GM15510 (cell line): ENCODE data around the gene MRPS34.

Experiments used
- POLR2A ChIP-seq: IDR thresholded peaks from 3 replicates; pipeline ENCODE4 v1.6.1; 2011; ENCODE audit warnings: borderline replicate concordance; ENCODE audit not compliant: insufficient read length; ENCODE audit errors: extremely low read depth

MRPS34 gene

GRCh38 chr16:1771188-1771863, 1.6 kb downstream of the MRPS34 start, which contains the start of gene NME3:
Gene NME3, minus strand, starts transcription at chr16:1771543. Its CDS starts 9 bp downstream, at chr16:1771534.
- peak; percentile 58 for TF ChIP-seq POLR2A

GRCh38 chr16:1770328-1771187, 2.4 kb downstream of the MRPS34 start:
- TF ChIP-seq POLR2A: peak; percentile 28

- TF ChIP-seq POLR2A: no peak
Measured at GRCh38 chr16:1769402-1770300, 3.3 kb downstream of the MRPS34 start.

- peak; percentile 9 for TF ChIP-seq POLR2A
Measured at GRCh38 chr16:1768767-1769401, 4.0 kb downstream of the MRPS34 start.

DNA sequence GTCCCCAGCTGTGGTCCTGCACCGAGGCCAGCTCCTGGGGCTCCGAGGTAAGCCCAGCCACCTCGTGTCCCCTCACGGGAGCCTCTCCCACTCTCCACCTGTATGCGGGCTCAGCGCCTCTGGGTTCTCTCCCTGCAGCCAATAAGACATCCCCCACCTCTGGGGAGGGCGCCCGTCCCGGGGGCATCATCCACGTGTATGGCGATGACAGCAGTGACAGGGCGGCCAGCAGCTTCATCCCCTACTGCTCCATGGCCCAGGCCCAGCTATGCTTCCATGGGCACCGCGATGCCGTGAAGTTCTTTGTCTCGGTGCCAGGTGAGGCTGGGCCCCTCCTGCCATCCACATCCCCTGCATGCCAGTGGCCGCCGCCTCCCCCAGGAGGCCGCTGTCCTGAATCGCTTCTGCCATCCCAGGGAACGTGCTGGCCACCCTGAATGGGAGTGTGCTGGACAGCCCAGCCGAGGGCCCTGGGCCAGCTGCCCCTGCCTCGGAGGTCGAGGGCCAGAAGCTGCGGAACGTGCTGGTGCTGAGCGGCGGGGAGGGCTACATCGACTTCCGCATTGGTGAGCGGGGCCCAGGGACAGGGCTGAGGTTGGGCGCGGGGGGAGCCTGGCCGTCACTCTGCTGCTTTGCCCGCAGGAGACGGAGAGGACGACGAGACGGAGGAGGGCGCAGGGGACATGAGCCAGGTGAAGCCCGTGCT, 4.7 kb downstream of the MRPS34 start:
- no peak for TF ChIP-seq POLR2A

GRCh38 chr16:1767116-1767994, 5.6 kb downstream of the MRPS34 start:
- no peak for TF ChIP-seq POLR2A

GRCh38 chr16:1766701-1767100, 6.2 kb downstream of the MRPS34 start:
- no peak for TF ChIP-seq POLR2A

DNA sequence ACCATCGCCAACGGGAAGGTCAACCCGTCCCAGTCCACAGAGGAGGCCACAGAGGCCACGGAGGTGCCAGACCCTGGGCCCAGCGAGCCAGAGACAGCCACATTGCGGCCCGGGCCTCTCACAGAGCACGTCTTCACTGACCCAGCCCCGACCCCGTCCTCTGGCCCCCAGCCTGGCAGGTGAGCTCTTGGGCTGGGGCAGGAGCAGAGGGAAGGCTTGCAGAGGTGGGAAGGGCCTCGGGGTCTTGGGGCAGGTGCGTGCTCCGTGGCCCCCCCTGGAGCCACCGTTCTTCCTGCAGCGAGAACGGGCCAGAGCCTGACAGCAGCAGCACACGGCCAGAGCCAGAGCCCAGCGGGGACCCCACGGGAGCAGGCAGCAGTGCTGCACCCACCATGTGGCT, 6.7 kb downstream of the MRPS34 start:
- no peak for TF ChIP-seq POLR2A

DNA sequence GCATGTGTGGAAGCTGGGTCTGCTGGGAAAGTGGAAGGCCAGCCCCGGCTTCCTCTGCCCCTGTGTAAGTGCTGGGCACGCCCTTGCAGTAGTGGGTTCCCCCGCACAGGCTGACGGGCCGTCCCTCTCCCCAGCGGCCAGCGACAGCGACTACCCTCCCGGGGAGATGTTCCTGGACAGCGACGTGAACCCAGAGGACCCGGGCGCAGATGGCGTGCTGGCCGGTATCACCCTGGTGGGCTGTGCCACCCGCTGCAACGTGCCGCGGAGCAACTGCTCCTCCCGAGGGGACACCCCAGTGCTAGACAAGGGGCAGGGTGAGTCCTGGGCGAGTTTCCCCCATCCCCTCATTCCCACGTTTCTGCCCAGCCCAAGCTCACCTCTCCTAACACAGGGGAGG, 7.1 kb downstream of the MRPS34 start:
- no peak for TF ChIP-seq POLR2A

DNA sequence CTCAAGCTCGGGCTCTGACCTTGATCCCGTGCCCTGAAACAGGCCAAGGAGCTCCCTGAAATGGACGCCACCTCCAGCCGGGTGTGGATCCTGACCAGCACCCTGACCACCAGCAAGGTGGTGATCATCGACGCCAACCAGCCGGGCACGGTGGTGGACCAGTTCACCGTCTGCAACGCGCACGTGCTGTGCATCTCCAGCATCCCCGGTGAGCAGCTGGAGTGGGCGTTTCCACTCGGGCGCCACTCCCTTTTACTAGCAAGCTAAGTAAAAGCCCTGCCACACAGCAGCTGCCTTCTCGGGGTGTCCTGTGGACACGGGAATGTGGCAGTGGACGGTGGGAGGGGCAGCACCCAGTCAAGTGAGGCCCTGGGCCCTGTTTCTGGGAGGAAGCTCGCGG, 8.0 kb downstream of the MRPS34 start:
- TF ChIP-seq POLR2A: no peak

DNA sequence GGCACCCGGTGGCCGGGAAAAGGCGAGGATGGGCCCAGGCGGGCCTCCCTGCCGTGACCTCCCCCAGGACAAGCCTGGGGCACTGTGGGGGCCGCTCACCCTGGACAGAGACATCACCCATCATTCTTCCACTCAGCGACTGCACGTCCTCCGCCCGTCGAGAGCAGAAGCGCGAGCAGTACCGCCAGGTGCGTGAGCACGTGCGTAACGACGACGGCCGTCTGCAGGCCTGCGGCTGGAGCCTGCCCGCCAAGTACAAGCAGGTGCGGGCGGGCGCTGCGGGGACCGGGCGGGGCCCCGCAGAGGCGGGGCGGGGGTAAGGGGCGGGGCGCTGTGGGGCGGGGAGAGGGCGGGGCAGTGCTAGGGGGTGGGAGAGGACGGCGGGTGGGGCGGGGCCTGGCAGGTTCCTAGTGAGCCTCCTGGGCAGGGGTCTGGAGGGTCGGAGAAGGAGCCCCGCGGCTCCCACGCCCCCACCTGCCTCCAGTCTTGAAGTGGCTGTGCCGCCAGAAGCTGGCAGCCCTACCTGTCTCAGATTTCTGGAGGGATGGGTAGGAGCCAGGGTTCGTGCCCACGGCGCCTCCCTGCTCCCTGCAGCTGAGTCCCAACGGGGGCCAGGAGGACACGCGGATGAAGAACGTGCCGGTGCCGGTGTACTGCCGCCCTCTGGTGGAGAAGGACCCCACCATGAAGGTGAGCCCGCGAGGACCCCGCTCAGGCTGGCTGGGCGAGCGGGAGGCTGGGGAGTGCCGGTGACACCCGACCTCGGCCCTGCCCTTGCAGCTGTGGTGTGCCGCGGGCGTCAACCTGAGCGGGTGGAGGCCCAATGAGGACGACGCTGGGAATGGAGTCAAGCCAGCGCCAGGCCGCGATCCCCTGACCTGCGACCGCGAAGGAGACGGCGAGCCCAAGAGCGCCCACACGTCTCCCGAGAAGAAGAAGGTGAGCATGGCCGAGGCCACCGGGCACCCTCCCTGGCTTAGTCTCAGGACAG, 9.1 kb downstream of the MRPS34 start:
- TF ChIP-seq POLR2A: no peak
